ENCODE data around the gene RAD51B.

- TF ChIP-seq POLR2A (IDR thresholded peaks at IDR 0.05; ENCODE audit: low read depth, low read length) = no peak
- TF ChIP-seq TAF1 (IDR thresholded peaks at IDR 0.05; ENCODE audit: borderline replicate concordance, low read depth, low read length) = no peak
- TF ChIP-seq POLR2AphosphoS5 (IDR thresholded peaks at IDR 0.05; ENCODE audit: low read depth, low read length) = no peak
Observed at GRCh38 chr14:68230202-68230949, 410.8 kb downstream of the RAD51B start.

Measured in GM12892 (cell line).